OCI-LY1 (cell line): ENCODE measurements around the gene UTF1.

Source experiments
- H2AFZ ChIP-seq: fragments of 200-600 bp; sonication (generic), shearing (Covaris generic); 2 replicates; pipeline ENCODE4 v1.6.0; 2014; ENCODE audit warnings: antibody characterized with exemption, mild to moderate bottlenecking, low read length
- H3F3A ChIP-seq: fragments of 200-600 bp; sonication (generic), shearing (Covaris generic); 2 replicates; pipeline ENCODE4 v1.6.0; 2014; ENCODE audit warnings: mild to moderate bottlenecking, antibody characterized with exemption, low read length, moderate library complexity; ENCODE audit not compliant: insufficient read depth
- H3K27ac ChIP-seq: fragments of 200-600 bp; sonication (generic); 2 replicates; pipeline ENCODE4 v1.5.1; 2014; ENCODE audit warnings: low read length, mixed run types, mild to moderate bottlenecking, low read depth; ENCODE audit not compliant: poor library complexity, severe bottlenecking
- H3K27me3 ChIP-seq: fragments of 200-600 bp; sonication (generic); 2 replicates; pipeline ENCODE4 v1.6.0; 2014; ENCODE audit warnings: antibody characterized with exemption, mild to moderate bottlenecking, low read length, moderate library complexity; ENCODE audit not compliant: insufficient read depth
- H3K36me3 ChIP-seq: fragments of 200-600 bp; sonication (generic); 2 replicates; pipeline ENCODE4 v1.6.1; 2014; ENCODE audit warnings: mild to moderate bottlenecking, antibody characterized with exemption, low read length, moderate library complexity, mixed read lengths; ENCODE audit not compliant: insufficient read depth
- H3K4me1 ChIP-seq: fragments of 200-600 bp; sonication (generic); 2 replicates; pipeline ENCODE4 v1.5.1; 2014; ENCODE audit warnings: mild to moderate bottlenecking, low read length, moderate library complexity; ENCODE audit not compliant: insufficient read depth, severe bottlenecking
- H3K4me2 ChIP-seq: fragments of 200-600 bp; sonication (generic), shearing (Covaris generic); 2 replicates; pipeline ENCODE4 v1.6.1; 2014; ENCODE audit warnings: low read length
- H3K4me3 ChIP-seq: fragments of 200-600 bp; sonication (generic); 2 replicates; pipeline ENCODE4 v1.5.1; 2014; ENCODE audit warnings: low read length, low read depth, mild to moderate bottlenecking, mixed read lengths; ENCODE audit not compliant: poor library complexity, severe bottlenecking
- H3K79me2 ChIP-seq: fragments of 200-600 bp; shearing (Covaris generic); 2 replicates; pipeline ENCODE4 v1.6.1; 2016; ENCODE audit warnings: mixed run types, low read length, mixed read lengths; ENCODE audit not compliant: insufficient read depth
- H3K9ac ChIP-seq: fragments of 200-600 bp; sonication (generic), shearing (Covaris generic); 2 replicates; pipeline ENCODE4 v1.6.1; 2014; ENCODE audit warnings: mild to moderate bottlenecking, low read length, mixed read lengths
- H3K9me2 ChIP-seq: fragments of 200-600 bp; sonication (generic), shearing (Covaris generic); 2 replicates; pipeline ENCODE4 v1.6.1; 2014; ENCODE audit warnings: low read depth, mild to moderate bottlenecking, low read length, mixed read lengths
- H3K9me3 ChIP-seq: fragments of 200-600 bp; shearing (Covaris generic); 2 replicates; pipeline ENCODE4 v1.6.1; 2014; ENCODE audit warnings: low read length, mixed read lengths
- H4K20me1 ChIP-seq: fragments of 200-600 bp; sonication (generic), shearing (Covaris generic); 2 replicates; pipeline ENCODE4 v1.6.0; 2016; ENCODE audit warnings: mild to moderate bottlenecking, low read length; ENCODE audit not compliant: insufficient read depth
- EZH2 ChIP-seq: fragments of 200-600 bp; sonication (generic), shearing (Covaris generic); IDR thresholded peaks from 2 replicates; pipeline ENCODE4 v1.8.0; 2017; ENCODE audit warnings: borderline replicate concordance, mixed run types, mild to moderate bottlenecking, antibody characterized with exemption, low read length, moderate library complexity, mixed read lengths
- TF ChIP-seq, protein P1 (sequence below): fragments of 200-600 bp; sonication (generic), shearing (Covaris generic); IDR thresholded peaks from 2 replicates; pipeline ENCODE4 v1.5.1; 2017; ENCODE audit warnings: mild to moderate bottlenecking, antibody characterized with exemption, low read length, moderate library complexity, mixed read lengths

UTF1 gene

DNA sequence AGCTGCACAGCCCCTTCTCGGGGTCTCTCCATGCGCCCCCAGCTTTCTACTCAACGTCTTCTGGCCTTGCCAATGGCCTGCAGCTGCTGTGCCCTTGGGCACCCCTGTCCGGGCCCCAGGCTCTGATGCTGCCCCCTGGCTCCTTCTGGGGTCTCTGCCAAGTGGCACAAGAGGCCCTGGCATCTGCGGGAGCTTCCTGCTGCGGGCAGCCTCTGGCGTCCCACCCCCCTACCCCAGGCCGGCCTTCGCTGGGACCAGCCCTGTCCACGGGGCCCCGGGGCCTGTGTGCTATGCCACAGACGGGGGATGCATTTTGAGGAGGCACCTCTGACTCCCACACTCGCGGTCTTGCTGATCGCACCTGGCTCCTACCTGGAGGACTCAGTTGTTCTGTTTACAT is 10.0 kb downstream of the UTF1 start:
- no peak overlapping the region for H3K4me2 ChIP-seq
- no peak overlapping the region for H3K9ac ChIP-seq
- H3K36me3 ChIP-seq = no peaks in the 10 kb centered on the region
- H2AFZ ChIP-seq = no peak overlapping the region
- H3K4me3 ChIP-seq = no peak overlapping the region
- no peaks in the 10 kb centered on the region for H4K20me1 ChIP-seq
- no peaks in the 10 kb centered on the region for H3F3A ChIP-seq
- H3K4me1 ChIP-seq = no peaks in the 10 kb centered on the region
- no peak overlapping the region for H3K27ac ChIP-seq
- no peak for TF ChIP-seq EZH2
- TF ChIP-seq, protein P1, sequence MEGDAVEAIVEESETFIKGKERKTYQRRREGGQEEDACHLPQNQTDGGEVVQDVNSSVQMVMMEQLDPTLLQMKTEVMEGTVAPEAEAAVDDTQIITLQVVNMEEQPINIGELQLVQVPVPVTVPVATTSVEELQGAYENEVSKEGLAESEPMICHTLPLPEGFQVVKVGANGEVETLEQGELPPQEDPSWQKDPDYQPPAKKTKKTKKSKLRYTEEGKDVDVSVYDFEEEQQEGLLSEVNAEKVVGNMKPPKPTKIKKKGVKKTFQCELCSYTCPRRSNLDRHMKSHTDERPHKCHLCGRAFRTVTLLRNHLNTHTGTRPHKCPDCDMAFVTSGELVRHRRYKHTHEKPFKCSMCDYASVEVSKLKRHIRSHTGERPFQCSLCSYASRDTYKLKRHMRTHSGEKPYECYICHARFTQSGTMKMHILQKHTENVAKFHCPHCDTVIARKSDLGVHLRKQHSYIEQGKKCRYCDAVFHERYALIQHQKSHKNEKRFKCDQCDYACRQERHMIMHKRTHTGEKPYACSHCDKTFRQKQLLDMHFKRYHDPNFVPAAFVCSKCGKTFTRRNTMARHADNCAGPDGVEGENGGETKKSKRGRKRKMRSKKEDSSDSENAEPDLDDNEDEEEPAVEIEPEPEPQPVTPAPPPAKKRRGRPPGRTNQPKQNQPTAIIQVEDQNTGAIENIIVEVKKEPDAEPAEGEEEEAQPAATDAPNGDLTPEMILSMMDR = no peak
- H3K27me3 ChIP-seq = no peaks in the 10 kb centered on the region; the same call in 1 of the 2 replicates
- H3K9me3 ChIP-seq = no peaks in the 10 kb centered on the region
- no peaks in the 10 kb centered on the region for H3K79me2 ChIP-seq
- H3K9me2 ChIP-seq = no peaks in the 10 kb centered on the region

DNA sequence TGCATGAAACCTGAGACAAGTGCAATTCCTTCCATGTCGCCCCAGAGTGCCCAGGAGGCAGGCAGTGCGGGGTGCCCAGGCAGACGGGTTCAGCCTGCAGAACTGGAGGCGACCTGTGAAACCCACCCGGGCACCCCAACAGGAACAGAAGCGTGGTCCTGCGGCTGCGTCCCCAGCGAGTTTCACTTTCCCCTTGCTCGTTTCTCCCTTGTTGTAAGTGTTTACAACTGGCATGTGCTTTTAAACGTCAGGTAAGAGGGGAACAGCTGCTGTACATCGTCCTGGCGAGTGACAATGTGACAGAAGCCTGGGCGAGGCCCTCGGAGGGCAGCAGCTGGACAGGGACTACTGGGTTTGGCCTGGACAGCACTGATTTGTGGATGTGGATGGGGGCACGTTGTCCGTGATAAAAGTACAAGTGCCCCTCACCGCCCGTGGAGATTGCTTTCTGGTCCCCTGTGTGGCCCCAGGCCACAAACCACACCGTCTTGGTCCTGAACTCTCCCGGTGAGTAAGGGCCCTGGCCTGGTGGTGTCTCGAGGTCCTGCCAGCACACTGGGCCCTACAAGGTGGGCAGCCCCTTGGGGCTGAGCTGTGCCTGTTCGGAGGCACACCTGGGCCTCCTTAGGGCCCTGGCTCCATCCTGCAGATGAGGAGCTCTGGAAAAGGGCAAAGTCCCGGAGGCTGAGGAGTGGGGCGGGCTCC is 11.6 kb downstream of the UTF1 start:
- H3K27ac ChIP-seq = no peak overlapping the region
- H3K9ac ChIP-seq = no peak overlapping the region
- no peak overlapping the region for H3K4me2 ChIP-seq
- H3K9me3 ChIP-seq = no peaks in the 10 kb centered on the region
- H3K27me3 ChIP-seq = no peaks in the 10 kb centered on the region; the same call in 1 of the 2 replicates
- H4K20me1 ChIP-seq = no peaks in the 10 kb centered on the region
- no peaks in the 10 kb centered on the region for H3K4me1 ChIP-seq
- no peak overlapping the region for H2AFZ ChIP-seq
- TF ChIP-seq, protein P1 = no peak
- TF ChIP-seq EZH2 = no peak
- no peaks in the 10 kb centered on the region for H3K36me3 ChIP-seq
- H3F3A ChIP-seq = no peaks in the 10 kb centered on the region
- H3K4me3 ChIP-seq = no peak overlapping the region
- H3K79me2 ChIP-seq = no peaks in the 10 kb centered on the region
- H3K9me2 ChIP-seq = no peaks in the 10 kb centered on the region

DNA sequence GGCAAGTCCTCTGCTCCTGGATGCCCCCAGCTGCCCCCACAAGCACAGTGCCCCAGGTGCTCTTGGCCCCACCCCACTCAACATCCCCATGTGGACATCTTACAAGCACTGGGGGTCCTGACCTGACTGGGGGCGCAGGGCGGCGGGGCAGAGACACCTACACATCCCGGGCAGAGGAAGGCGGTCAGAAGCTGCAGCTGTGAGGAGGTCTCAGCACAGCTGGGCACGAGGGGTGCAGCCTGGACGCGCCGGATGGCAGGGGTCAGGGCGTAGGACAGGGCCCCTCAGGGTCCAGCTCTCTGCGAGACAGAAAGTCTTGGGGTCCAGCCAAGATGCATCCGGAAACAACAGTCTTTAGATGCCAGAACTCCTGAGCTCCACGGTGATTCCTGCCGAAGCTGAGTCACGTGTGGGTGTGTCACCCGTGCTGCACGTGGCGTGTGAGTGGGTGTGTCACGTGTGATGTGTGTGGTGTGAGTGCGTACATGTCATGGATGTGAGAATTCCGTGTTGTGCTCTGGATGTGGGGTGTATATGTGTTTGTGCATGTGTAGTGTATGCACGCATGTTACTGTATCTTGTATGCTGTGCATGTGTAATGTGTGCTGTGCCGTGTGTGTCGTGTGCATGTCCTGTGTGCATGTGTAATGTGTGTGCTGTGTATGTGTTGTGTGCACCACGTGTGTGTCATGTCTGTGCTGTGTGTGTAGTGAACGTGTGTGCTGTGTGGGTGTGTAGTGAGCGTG is 12.8 kb downstream of the UTF1 start:
- TF ChIP-seq EZH2 = no peak
- TF ChIP-seq, protein P1 = no peak
- H3K4me1 ChIP-seq = no peaks in the 10 kb centered on the region
- H3K36me3 ChIP-seq = no peaks in the 10 kb centered on the region
- H3K9me3 ChIP-seq = no peaks in the 10 kb centered on the region
- H3K9me2 ChIP-seq = no peaks in the 10 kb centered on the region
- no peak overlapping the region for H3K4me2 ChIP-seq
- no peaks in the 10 kb centered on the region for H3K79me2 ChIP-seq
- no peak overlapping the region for H2AFZ ChIP-seq
- no peaks in the 10 kb centered on the region; the same call in 1 of the 2 replicates for H3K27me3 ChIP-seq
- H3F3A ChIP-seq = no peaks in the 10 kb centered on the region
- no peaks in the 10 kb centered on the region for H4K20me1 ChIP-seq
- H3K27ac ChIP-seq = no peak overlapping the region
- no peak overlapping the region for H3K9ac ChIP-seq
- no peak overlapping the region for H3K4me3 ChIP-seq
